HG03095 (cell line): Measurements from ENCODE around the gene LATS1.
"Not testable (repeated sequence)": the region's sequence is repeated elsewhere in the genome, so short reads cannot be mapped to it uniquely, and the experiment has no call there.

Experiments used
- ATAC-seq: cut with Tn5 transposase; IDR thresholded peaks from one replicate; pipeline ENCODE4 v1.9.1; 2021; ENCODE audit warnings: moderate library complexity; ENCODE audit not compliant: unreplicated experiment

The LATS1 gene

GRCh38 chr6:149680503-149680902, 37.4 kb downstream of the LATS1 start:
- ATAC-seq: no peak

- not testable (repeated sequence) for ATAC-seq
These were observed 45.6 kb downstream of the LATS1 start for GRCh38 chr6:149672265-149672664.

- no peak for ATAC-seq
These were observed 57.9 kb downstream of the LATS1 start for GRCh38 chr6:149660028-149660427.

- no peak for ATAC-seq
These were observed 60.5 kb downstream of the LATS1 start for GRCh38 chr6:149657441-149657840.

- peak; percentile 40 for ATAC-seq
These were observed 66.8 kb downstream of the LATS1 start for GRCh38 chr6:149651056-149651455.

- ATAC-seq: peak; percentile 83
These were observed 69.5 kb downstream of the LATS1 start, which contains the start of gene KATNA1 for GRCh38 chr6:149648148-149649145. TSS of gene KATNA1 (minus strand) at chr6:149648714. CDS start at chr6:149638547, 10,167 bp downstream.

GRCh38 chr6:149646599-149646998, 71.3 kb downstream of the LATS1 start:
- no peak for ATAC-seq

GRCh38 chr6:149642829-149643580, 74.9 kb downstream of the LATS1 start:
- no peak for ATAC-seq

- no peak for ATAC-seq
These were observed 81.8 kb downstream of the LATS1 start for GRCh38 chr6:149636124-149636523.

- ATAC-seq: no peak
These were observed 83.6 kb downstream of the LATS1 start for GRCh38 chr6:149634315-149634714.

- peak; percentile 83 for ATAC-seq
These were observed 88.9 kb downstream of the LATS1 start for GRCh38 chr6:149628875-149629510.

GRCh38 chr6:149627672-149628071, 90.2 kb downstream of the LATS1 start:
- ATAC-seq: no peak

GRCh38 chr6:149615805-149616204, 102.1 kb downstream of the LATS1 start:
- no peak for ATAC-seq

- ATAC-seq: no peak
These were observed 103.6 kb downstream of the LATS1 start for GRCh38 chr6:149614337-149614736.

GRCh38 chr6:149608381-149608982, 109.4 kb downstream of the LATS1 start:
- ATAC-seq: no peak
